Adipocyte (in vitro differentiated cells): ENCODE data around the gene VPS52.
"Not testable (repeated sequence)": the region's sequence is repeated elsewhere in the genome, so short reads cannot be mapped to it uniquely, and the experiment has no call there.

ENCODE experiments used
- DNase-seq: peaks from one replicate; pipeline ENCODE4 v3.0.0-alpha.2; 2015; ENCODE audit warnings: low read depth
- H3K27me3 ChIP-seq: replicated peaks from 2 replicates; pipeline ENCODE4 v1.7.0; 2013; ENCODE audit warnings: mild to moderate bottlenecking, low read length, moderate library complexity; ENCODE audit not compliant: control insufficient read depth, insufficient read depth
- H3K36me3 ChIP-seq: 2 replicates; pipeline ENCODE4 v1.7.0; 2013; ENCODE audit warnings: low read length, mild to moderate bottlenecking, moderate library complexity; ENCODE audit not compliant: control insufficient read depth, insufficient read depth, severe bottlenecking
- H3K4me1 ChIP-seq: 2 replicates; pipeline ENCODE4 v1.7.0; 2013; ENCODE audit warnings: mild to moderate bottlenecking, low read length, moderate library complexity; ENCODE audit not compliant: control insufficient read depth, insufficient read depth
- H3K4me3 ChIP-seq: 2 replicates; pipeline ENCODE4 v1.7.0; 2013; ENCODE audit warnings: mild to moderate bottlenecking, low read length, moderate library complexity
- H3K9ac ChIP-seq: 2 replicates; pipeline ENCODE4 v1.7.0; 2013; ENCODE audit warnings: mild to moderate bottlenecking, low read length, moderate library complexity
- H3K9me3 ChIP-seq: 2 replicates; pipeline ENCODE4 v1.7.0; 2013; ENCODE audit warnings: mild to moderate bottlenecking, low read length, moderate library complexity; ENCODE audit not compliant: control insufficient read depth

VPS52 gene

GRCh38 chr6:33241968-33242367 lies 29.7 kb downstream of the VPS52 start:
- no peaks in the 10 kb centered on the region for H3K9me3 ChIP-seq
- peaks cover 2% of the 10 kb centered on the region for H3K4me1 ChIP-seq
- peaks cover 16% of the 10 kb centered on the region for H3K27me3 ChIP-seq
- no peak overlapping the region for H3K4me3 ChIP-seq
- no peaks in the 10 kb centered on the region for H3K36me3 ChIP-seq
- H3K9ac ChIP-seq = no peak overlapping the region
- no peak for DNase-seq

GRCh38 chr6:33237741-33238140 lies 33.9 kb downstream of the VPS52 start:
- no peaks in the 10 kb centered on the region for H3K9me3 ChIP-seq
- H3K4me3 ChIP-seq = no peak overlapping the region
- peaks cover 41% of the 10 kb centered on the region for H3K27me3 ChIP-seq
- no peak overlapping the region for H3K9ac ChIP-seq
- no peak for DNase-seq
- no peaks in the 10 kb centered on the region for H3K36me3 ChIP-seq
- H3K4me1 ChIP-seq = no peaks in the 10 kb centered on the region

- Histone ChIP-seq H3K36me3 (no peaks in the 10 kb centered on the region), H3K9ac (no peak overlapping the region), H3K4me3 (no peak overlapping the region), H3K4me1 (no peaks in the 10 kb centered on the region), H3K9me3 (no peaks in the 10 kb centered on the region), H3K27me3 (peaks cover 47% of the 10 kb centered on the region)
- no peak for DNase-seq
These were observed 34.8 kb downstream of the VPS52 start for GRCh38 chr6:33236852-33237251.

- DNase-seq = no peak
- peaks cover 47% of the 10 kb centered on the region for H3K27me3 ChIP-seq
- no peaks in the 10 kb centered on the region for H3K4me1 ChIP-seq
- H3K4me3 ChIP-seq = no peak overlapping the region
- H3K9me3 ChIP-seq = no peaks in the 10 kb centered on the region
- no peaks in the 10 kb centered on the region for H3K36me3 ChIP-seq
- no peak overlapping the region for H3K9ac ChIP-seq
These were observed 35.3 kb downstream of the VPS52 start for GRCh38 chr6:33236328-33236727.

GRCh38 chr6:33235221-33235634 lies 36.4 kb downstream of the VPS52 start:
- Histone ChIP-seq H3K9ac (no peak overlapping the region), H3K4me1 (no peaks in the 10 kb centered on the region), H3K9me3 (no peaks in the 10 kb centered on the region), H3K27me3 (peaks cover 43% of the 10 kb centered on the region), H3K36me3 (no peaks in the 10 kb centered on the region), H3K4me3 (no peak overlapping the region)
- DNase-seq = no peak

- not testable (repeated sequence) for DNase-seq
These were observed 45.1 kb downstream of the VPS52 start for GRCh38 chr6:33226503-33227120.

GRCh38 chr6:33217681-33218080 lies 54.0 kb downstream of the VPS52 start:
- Histone ChIP-seq H3K36me3 (no peaks in the 10 kb centered on the region), H3K27me3 (peaks cover 9% of the 10 kb centered on the region), H3K9me3 (no peaks in the 10 kb centered on the region), H3K9ac (no peak overlapping the region), H3K4me3 (no peak overlapping the region), H3K4me1 (peaks cover 9% of the 10 kb centered on the region)
- DNase-seq = no peak

More at GRCh38 chr6:33226503-33227120, 45.1 kb downstream of the VPS52 start:
- not testable (repeated sequence) for H3K4me3 ChIP-seq, H3K9ac ChIP-seq, H3K4me1 ChIP-seq, H3K36me3 ChIP-seq, H3K9me3 ChIP-seq
- peaks cover 33% of the 10 kb centered on the region for H3K27me3 ChIP-seq

- DNase-seq = no peak
- Histone ChIP-seq H3K4me3 (no peak overlapping the region), H3K36me3 (no peaks in the 10 kb centered on the region), H3K27me3 (peaks cover 9% of the 10 kb centered on the region), H3K9ac (no peak overlapping the region), H3K4me1 (peaks cover 12% of the 10 kb centered on the region), H3K9me3 (no peaks in the 10 kb centered on the region)
These were observed 54.4 kb downstream of the VPS52 start for GRCh38 chr6:33217246-33217645.

- Histone ChIP-seq H3K27me3 (peaks cover 5% of the 10 kb centered on the region), H3K4me1 (peaks cover 12% of the 10 kb centered on the region), H3K36me3 (no peaks in the 10 kb centered on the region), H3K9ac (no peak overlapping the region), H3K4me3 (no peak overlapping the region), H3K9me3 (no peaks in the 10 kb centered on the region)
- no peak for DNase-seq
These were observed 55.5 kb downstream of the VPS52 start for GRCh38 chr6:33216117-33216649.

- no peaks in the 10 kb centered on the region for H3K9me3 ChIP-seq
- peaks cover 5% of the 10 kb centered on the region for H3K27me3 ChIP-seq
- H3K36me3 ChIP-seq = peaks cover 4% of the 10 kb centered on the region
- no peak for DNase-seq
- peaks cover 12% of the 10 kb centered on the region for H3K4me1 ChIP-seq
- no peak overlapping the region for H3K9ac ChIP-seq
- H3K4me3 ChIP-seq = no peak overlapping the region
These were observed 56.2 kb downstream of the VPS52 start for GRCh38 chr6:33215271-33216116.

- H3K9me3 ChIP-seq = no peaks in the 10 kb centered on the region
- no peak for DNase-seq
- peaks cover 13% of the 10 kb centered on the region for H3K4me1 ChIP-seq
- H3K36me3 ChIP-seq = peaks cover 17% of the 10 kb centered on the region
- H3K27me3 ChIP-seq = no peaks in the 10 kb centered on the region
- H3K9ac ChIP-seq = peak overlapping the region; percentile 89
- peak overlapping the region; percentile 84 for H3K4me3 ChIP-seq
These were observed 57.7 kb downstream of the VPS52 start for GRCh38 chr6:33213989-33214335.
